Neuronal stem cell (in vitro differentiated cells): ENCODE results near the gene BSG.

Experiments
- DNase-seq: peaks from one replicate; pipeline ENCODE4 v3.0.0-alpha.2; 2013; ENCODE audit warnings: low spot score
- H2AFZ ChIP-seq: one replicate; pipeline ENCODE4 v1.6.1; 2013; ENCODE audit warnings: mild to moderate bottlenecking, low read length, inconsistent platforms
- H2AK5ac ChIP-seq: 2 replicates; pipeline ENCODE4 v1.6.1; 2013; ENCODE audit warnings: low read depth, mild to moderate bottlenecking, inconsistent platforms, low read length, moderate library complexity, mixed read lengths
- H2BK120ac ChIP-seq: 2 replicates; pipeline ENCODE4 v1.6.1; 2013; ENCODE audit warnings: low read depth, mild to moderate bottlenecking, inconsistent platforms, low read length, moderate library complexity, mixed read lengths
- H2BK12ac ChIP-seq: one replicate; pipeline ENCODE4 v1.6.1; 2013; ENCODE audit warnings: low read length, inconsistent platforms
- H2BK15ac ChIP-seq: 2 replicates; pipeline ENCODE4 v1.6.1; 2013; ENCODE audit warnings: mild to moderate bottlenecking, low read length, inconsistent platforms, mixed read lengths
- H2BK5ac ChIP-seq: one replicate; pipeline ENCODE4 v1.6.1; 2013; ENCODE audit warnings: inconsistent platforms, mild to moderate bottlenecking, low read length, moderate library complexity
- H3K14ac ChIP-seq: one replicate; pipeline ENCODE4 v1.6.1; 2013; ENCODE audit warnings: low read length, inconsistent platforms
- H3K18ac ChIP-seq: 2 replicates; pipeline ENCODE4 v1.6.1; 2013; ENCODE audit warnings: low read length, inconsistent platforms
- H3K23ac ChIP-seq: 2 replicates; pipeline ENCODE4 v1.6.1; 2013; ENCODE audit warnings: low read depth, mild to moderate bottlenecking, mixed read lengths, low read length, inconsistent platforms; ENCODE audit not compliant: poor library complexity
- H3K27ac ChIP-seq: replicated peaks from 3 replicates; pipeline ENCODE4 v1.5.1; 2013; ENCODE audit warnings: low read length, inconsistent platforms
- H3K27me3 ChIP-seq, 3 experiments: 2 replicates each; pipeline ENCODE4 v1.6.1; 2013; ENCODE audit warnings: low read length in 3 of 3, mild to moderate bottlenecking in 2 of 3, inconsistent platforms in 1 of 3, low read depth in 1 of 3, mixed read lengths in 1 of 3, moderate library complexity in 1 of 3; ENCODE audit not compliant: control insufficient read depth in 3 of 3, insufficient read depth in 3 of 3
- H3K36me3 ChIP-seq, 2 donors: replicated peaks in 1 of 2; 2 replicates each; pipeline ENCODE4 v1.6.1; 2013; ENCODE audit warnings: low read length in 2 of 2; ENCODE audit not compliant: control insufficient read depth in 2 of 2, insufficient read depth in 2 of 2
- H3K4ac ChIP-seq: 2 replicates; pipeline ENCODE4 v1.6.1; 2013; ENCODE audit warnings: inconsistent platforms, mild to moderate bottlenecking, low read length, moderate library complexity
- H3K4me1 ChIP-seq, 2 donors: 1 replicate in 1 of 2; 2 replicates in 1 of 2; pipeline ENCODE4 v1.6.1; 2013; ENCODE audit warnings: low read length in 2 of 2, low read depth in 1 of 2; ENCODE audit not compliant: control insufficient read depth in 2 of 2, insufficient read depth in 1 of 2
- H3K4me2 ChIP-seq: one replicate; pipeline ENCODE4 v1.6.1; 2013; ENCODE audit warnings: mild to moderate bottlenecking, low read length, inconsistent platforms; ENCODE audit not compliant: insufficient read depth, poor library complexity, severe bottlenecking
- H3K4me3 ChIP-seq, 2 donors: 2 replicates each; pipeline ENCODE4 v1.5.1; 2013; ENCODE audit warnings: low read length in 2 of 2, mild to moderate bottlenecking in 2 of 2, inconsistent platforms in 1 of 2, moderate library complexity in 1 of 2
- H3K79me1 ChIP-seq: one replicate; pipeline ENCODE4 v1.6.1; 2013; ENCODE audit warnings: low read depth, mild to moderate bottlenecking, inconsistent platforms, low read length, moderate library complexity
- H3K9ac ChIP-seq: one replicate; pipeline ENCODE4 v1.6.1; 2013; ENCODE audit warnings: mild to moderate bottlenecking, low read depth, low read length, inconsistent platforms; ENCODE audit not compliant: poor library complexity
- H3K9me3 ChIP-seq, 2 donors: replicated peaks in 1 of 2; 2 replicates each; pipeline versions ENCODE3 to v1.6.1; 2013; ENCODE audit warnings: low read length in 2 of 2, mild to moderate bottlenecking in 2 of 2, inconsistent platforms in 1 of 2, low read depth in 1 of 2, mixed read lengths in 1 of 2, moderate library complexity in 1 of 2; ENCODE audit not compliant: control insufficient read depth in 2 of 2, insufficient read depth in 1 of 2
- H4K8ac ChIP-seq: one replicate; pipeline ENCODE4 v1.6.1; 2013; ENCODE audit warnings: low read depth, mild to moderate bottlenecking, inconsistent platforms, low read length, moderate library complexity
- H4K91ac ChIP-seq: one replicate; pipeline ENCODE4 v1.6.1; 2013; ENCODE audit warnings: low read length, low read depth, mild to moderate bottlenecking, inconsistent platforms; ENCODE audit not compliant: poor library complexity
- WGBS, 2 donors: extraction: QIAGEN DNeasy Blood & Tissue Kit; methylation state at CpG; one replicate each; pipeline ENCODE4 v1.1.7; 2013; ENCODE audit warnings: missing lambda C conversion rate in 2 of 2, mixed read lengths in 1 of 2; ENCODE audit not compliant: insufficient read length in 2 of 2, insufficient replicate concordance in 1 of 2; ENCODE audit errors: extremely low coverage in 2 of 2; 5-methylcytosine and 5-hydroxymethylcytosine counted together

Gene BSG

DNA sequence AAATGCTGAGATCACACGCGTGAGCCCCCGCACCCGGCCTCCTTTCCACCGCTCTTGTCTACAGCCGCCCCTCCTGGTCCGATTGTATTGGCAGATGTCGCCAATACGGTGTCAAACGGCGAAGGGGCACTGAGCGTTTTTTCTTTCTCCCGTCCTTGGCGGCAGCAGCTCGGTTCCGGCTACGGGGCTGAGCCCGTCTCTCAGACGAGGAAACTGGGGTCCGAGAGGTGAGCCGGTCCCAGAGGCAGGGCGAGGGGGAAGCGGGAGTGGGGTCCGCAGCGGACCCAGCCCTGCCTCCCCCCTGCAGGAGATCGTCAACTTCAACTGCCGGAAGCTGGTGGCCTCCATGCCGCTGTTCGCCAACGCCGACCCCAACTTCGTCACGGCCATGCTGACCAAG, 40.5 kb downstream of the BSG start:
- no CpG with 5 or more reads among the region's 33 CpGs for WGBS, 2 donors
- no peak overlapping the region for H2BK5ac ChIP-seq
- H3K9me3 ChIP-seq, result peaks cover 0 to 2% of the 10 kb centered on the region in 2 donors
- no peak overlapping the region for H4K8ac ChIP-seq
- H2BK15ac ChIP-seq, result no peak overlapping the region
- no peak overlapping the region for H3K9ac ChIP-seq
- no peak overlapping the region for H3K4me2 ChIP-seq
- no peak overlapping the region for H3K18ac ChIP-seq
- H3K4me3 ChIP-seq, result peak overlapping the region in 1 of 2 donors; percentile 46
- H3K27ac ChIP-seq, result no peak overlapping the region
- H2AK5ac ChIP-seq, result no peak overlapping the region
- H2BK120ac ChIP-seq, result no peak overlapping the region
- no peak overlapping the region for H3K23ac ChIP-seq
- no peak overlapping the region for H3K4ac ChIP-seq
- H3K14ac ChIP-seq, result no peak overlapping the region
- no peak overlapping the region for H2AFZ ChIP-seq
- peaks cover 17 to 25% of the 10 kb centered on the region in 2 donors for H3K36me3 ChIP-seq
- no peak overlapping the region for H4K91ac ChIP-seq
- H3K27me3 ChIP-seq, result no peaks in the 10 kb centered on the region
- H2BK12ac ChIP-seq, result no peak overlapping the region
- no peak for DNase-seq
- H3K4me1 ChIP-seq, result peaks cover 0 to 5% of the 10 kb centered on the region in 2 donors
- no peaks in the 10 kb centered on the region for H3K79me1 ChIP-seq

DNA sequence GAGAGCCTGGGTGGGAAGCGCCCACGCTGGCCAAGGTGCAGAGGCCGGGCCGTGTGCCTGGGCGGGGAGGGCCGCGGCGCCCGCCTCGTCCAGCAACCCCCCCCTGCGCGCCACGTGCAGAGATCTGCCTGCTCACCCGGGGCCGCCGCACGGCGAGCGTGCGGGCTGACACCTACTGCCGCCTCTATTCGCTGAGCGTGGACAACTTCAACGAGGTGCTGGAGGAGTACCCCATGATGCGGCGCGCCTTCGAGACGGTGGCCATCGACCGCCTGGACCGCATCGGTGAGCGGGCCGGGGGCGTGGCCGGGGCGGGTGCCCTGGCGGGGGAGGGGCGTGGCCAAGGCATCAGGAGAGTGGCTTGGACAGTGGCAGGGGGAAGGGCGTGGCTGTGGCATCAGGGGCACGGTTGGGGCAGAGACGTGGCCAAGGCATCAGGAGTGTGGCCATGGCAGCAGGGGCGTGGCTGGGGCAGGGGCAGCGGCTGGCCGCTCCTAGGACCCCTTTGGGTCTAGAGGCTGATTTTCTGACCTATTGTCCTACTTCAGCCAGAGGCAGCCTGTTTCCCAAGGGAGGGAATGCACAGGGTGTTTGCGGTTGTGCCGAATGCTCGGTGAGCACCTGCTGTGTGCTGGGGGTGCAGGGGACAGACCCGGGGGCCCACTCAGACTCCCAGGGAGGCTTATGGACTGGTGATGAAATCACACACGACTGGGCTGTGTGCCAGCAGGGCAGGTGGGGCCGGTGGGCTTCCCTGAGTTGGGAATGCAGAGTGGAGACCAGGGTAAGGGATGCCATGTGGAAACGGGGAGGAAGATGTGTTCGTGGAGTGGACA, 41.6 kb downstream of the BSG start:
- Histone ChIP-seq H2AK5ac (no peak overlapping the region), H3K9ac (no peak overlapping the region), H3K4ac (no peak overlapping the region), H3K27ac (no peak overlapping the region), H2AFZ (no peak overlapping the region), H3K9me3 (peaks cover 0 to 2% of the 10 kb centered on the region in 2 donors), H2BK12ac (no peak overlapping the region), H2BK120ac (no peak overlapping the region), H3K27me3 (no peaks in the 10 kb centered on the region), H3K79me1 (no peaks in the 10 kb centered on the region), H4K8ac (no peak overlapping the region), H2BK5ac (no peak overlapping the region), H3K14ac (no peak overlapping the region), H2BK15ac (no peak overlapping the region), H3K36me3 (peaks cover 25 to 34% of the 10 kb centered on the region in 2 donors), H3K4me3 (no peak overlapping the region), H3K4me1 (peaks cover 0 to 5% of the 10 kb centered on the region in 2 donors), H4K91ac (no peak overlapping the region), H3K23ac (no peak overlapping the region), H3K4me2 (no peak overlapping the region), H3K18ac (no peak overlapping the region)
- no peak for DNase-seq
- WGBS, 2 donors, result no CpG with 5 or more reads among the region's 54 CpGs

DNA sequence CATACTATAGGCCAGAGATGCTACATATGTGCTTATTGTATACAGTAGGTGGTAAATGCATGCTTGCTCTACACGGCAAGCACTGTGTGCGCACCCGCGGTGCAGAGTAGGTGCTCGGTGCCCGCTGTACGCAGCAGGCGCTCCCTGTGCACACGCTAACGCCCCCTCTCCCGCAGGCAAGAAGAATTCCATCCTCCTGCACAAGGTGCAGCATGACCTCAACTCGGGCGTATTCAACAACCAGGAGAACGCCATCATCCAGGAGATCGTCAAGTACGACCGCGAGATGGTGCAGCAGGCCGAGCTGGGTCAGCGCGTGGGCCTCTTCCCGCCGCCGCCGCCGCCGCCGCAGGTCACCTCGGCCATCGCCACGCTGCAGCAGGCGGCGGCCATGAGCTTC, 43.2 kb downstream of the BSG start:
- peaks cover 34 to 41% of the 10 kb centered on the region in 2 donors for H3K36me3 ChIP-seq
- H3K9me3 ChIP-seq, result peaks cover 0 to 2% of the 10 kb centered on the region in 2 donors
- H3K27ac ChIP-seq, result no peak overlapping the region
- H4K8ac ChIP-seq, result no peak overlapping the region
- no peak overlapping the region for H2BK15ac ChIP-seq
- H3K4ac ChIP-seq, result no peak overlapping the region
- H2BK12ac ChIP-seq, result no peak overlapping the region
- no peak overlapping the region for H2AFZ ChIP-seq
- no peak overlapping the region for H3K18ac ChIP-seq
- no peak overlapping the region for H2BK120ac ChIP-seq
- H3K9ac ChIP-seq, result peak overlapping the region; percentile 44
- no peaks in the 10 kb centered on the region for H3K27me3 ChIP-seq
- no peaks in the 10 kb centered on the region for H3K79me1 ChIP-seq
- no peak overlapping the region for H3K4me3 ChIP-seq
- no peak for DNase-seq
- no peak overlapping the region for H2AK5ac ChIP-seq
- H3K4me1 ChIP-seq, result peaks cover 0 to 5% of the 10 kb centered on the region in 2 donors
- no peak overlapping the region for H3K23ac ChIP-seq
- H3K4me2 ChIP-seq, result no peak overlapping the region
- H4K91ac ChIP-seq, result no peak overlapping the region
- H3K14ac ChIP-seq, result peak overlapping the region; percentile 82
- no peak overlapping the region for H2BK5ac ChIP-seq
- no CpG with 5 or more reads among the region's 33 CpGs for WGBS, 2 donors

DNA sequence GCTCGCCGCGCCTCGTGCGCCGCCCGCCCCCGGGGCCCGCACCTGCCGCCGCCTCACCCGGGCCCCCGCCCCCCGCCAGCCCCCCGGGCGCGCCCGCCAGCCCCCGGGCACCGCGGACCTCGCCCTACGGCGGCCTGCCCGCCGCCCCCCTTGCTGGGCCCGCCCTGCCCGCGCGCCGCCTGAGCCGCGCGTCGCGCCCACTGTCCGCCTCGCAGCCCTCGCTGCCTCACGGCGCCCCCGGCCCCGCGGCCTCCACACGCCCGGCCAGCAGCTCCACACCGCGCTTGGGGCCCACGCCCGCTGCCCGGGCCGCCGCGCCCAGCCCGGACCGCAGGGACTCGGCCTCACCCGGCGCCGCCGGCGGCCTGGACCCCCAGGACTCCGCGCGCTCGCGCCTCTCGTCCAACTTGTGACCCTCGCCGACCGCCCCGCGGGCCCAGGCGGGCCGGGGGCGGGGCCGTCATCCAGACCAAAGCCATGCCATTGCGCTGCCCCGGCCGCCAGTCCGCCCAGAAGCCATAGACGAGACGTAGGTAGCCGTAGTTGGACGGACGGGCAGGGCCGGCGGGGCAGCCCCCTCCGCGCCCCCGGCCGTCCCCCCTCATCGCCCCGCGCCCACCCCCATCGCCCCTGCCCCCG, 43.8 kb downstream of the BSG start:
- no CpG with 5 or more reads among the region's 97 CpGs for WGBS, 2 donors
- DNase-seq, result no peak
- Histone ChIP-seq H3K36me3 (peaks cover 34 to 39% of the 10 kb centered on the region in 2 donors), H3K4me3 (no peak overlapping the region), H3K27me3 (no peaks in the 10 kb centered on the region), H4K91ac (no peak overlapping the region), H3K79me1 (no peaks in the 10 kb centered on the region), H2BK120ac (no peak overlapping the region), H2BK5ac (no peak overlapping the region), H2BK15ac (no peak overlapping the region), H4K8ac (no peak overlapping the region), H2AK5ac (no peak overlapping the region), H3K4me1 (peaks cover 0 to 1% of the 10 kb centered on the region in 2 donors), H2AFZ (no peak overlapping the region), H3K4me2 (peak overlapping the region; percentile 40), H3K9me3 (peaks cover 0 to 2% of the 10 kb centered on the region in 2 donors), H3K9ac (no peak overlapping the region), H2BK12ac (no peak overlapping the region), H3K4ac (no peak overlapping the region), H3K18ac (no peak overlapping the region), H3K27ac (no peak overlapping the region), H3K14ac (no peak overlapping the region), H3K23ac (no peak overlapping the region)
